SK-N-SH (cell line): Measurements from ENCODE around the gene CLSTN2. TPM values are rescaled to one million over a fixed set of nuclear protein-coding genes. Genes with fewer than 3 reads are reported as not detected.

Experiments used
- CTCF ChIA-PET: fragments of 300-600, 350-600 bp; formaldehyde crosslinking; extraction: SDS; loops from one replicate; lab custom pipeline; 2021; lab: Yijun Ruan, JAX
- POLR2A ChIA-PET: fragments of 350-600 bp; sonication (Branson Sonifier 250); formaldehyde crosslinking; extraction: SDS; loops from one replicate; lab custom pipeline; 2020; ENCODE audit warnings: antibody characterized with exemption, inconsistent platforms; lab: Yijun Ruan, JAX
- DNase-seq: peaks from one replicate; pipeline ENCODE4 v3.0.0; 2012
- H2AFZ ChIP-seq: fragments of 200-600 bp; sonication (generic); 2 replicates; pipeline ENCODE4 v1.8.1; 2016; ENCODE audit warnings: antibody characterized with exemption, mild to moderate bottlenecking, low read depth
- H3F3A ChIP-seq: fragments of 200-600 bp; sonication (generic); replicated peaks from 2 replicates; pipeline ENCODE3; 2016; ENCODE audit warnings: antibody characterized with exemption, mild to moderate bottlenecking; ENCODE audit not compliant: insufficient read depth
- H3K27ac ChIP-seq, 2 experiments: fragments of 200-500 bp in 1 of 2; fragments of 200-600 bp in 1 of 2; sonication (Bioruptor generic) in 1 of 2; sonication (generic), shearing (Covaris generic) in 1 of 2; 2 replicates each; pipeline versions ENCODE4 v1.5.1 to v1.6.1; 2014 to 2016; ENCODE audit warnings: low read depth in 2 of 2, inconsistent platforms in 1 of 2, low read length in 1 of 2, mild to moderate bottlenecking in 1 of 2, mixed read lengths in 1 of 2
- H3K27me3 ChIP-seq: fragments of 200-600 bp; sonication (generic), shearing (Covaris generic); 2 replicates; pipeline ENCODE4 v1.6.1; 2016; ENCODE audit warnings: mixed run types; ENCODE audit not compliant: insufficient read depth
- H3K36me3 ChIP-seq, 2 experiments: fragments of 200-500 bp in 1 of 2; fragments of 200-600 bp in 1 of 2; sonication (Bioruptor generic) in 1 of 2; sonication (generic) in 1 of 2; replicated peaks in 1 of 2; 2 replicates each; pipeline versions ENCODE3 to v1.5.1; 2014 to 2016; ENCODE audit warnings: low read length in 1 of 2, mild to moderate bottlenecking in 1 of 2; ENCODE audit not compliant: insufficient read depth in 2 of 2, control insufficient read depth in 1 of 2
- H3K4me1 ChIP-seq, 2 experiments: fragments of 200-500 bp in 1 of 2; fragments of 200-600 bp in 1 of 2; sonication (Bioruptor generic) in 1 of 2; sonication (generic), shearing (Covaris generic) in 1 of 2; 2 replicates each; pipeline versions ENCODE4 v1.5.1 to v1.6.1; 2014 to 2016; ENCODE audit warnings: low read depth in 1 of 2, low read length in 1 of 2, mixed run types in 1 of 2; ENCODE audit not compliant: insufficient read depth in 2 of 2, control insufficient read depth in 1 of 2
- H3K4me2 ChIP-seq: fragments of 200-600 bp; sonication (generic), shearing (Covaris generic); 2 replicates; pipeline ENCODE4 v1.6.1; 2017; ENCODE audit warnings: mixed run types
- H3K4me3 ChIP-seq, 2 experiments: fragments of 200-500 bp in 1 of 2; fragments of 200-600 bp in 1 of 2; sonication (Bioruptor generic) in 1 of 2; sonication (generic), shearing (Covaris generic) in 1 of 2; 2 replicates each; pipeline versions ENCODE4 v1.5.1 to v1.8.1; 2014 to 2016; ENCODE audit warnings: low read depth in 2 of 2, inconsistent platforms in 1 of 2, low read length in 1 of 2, mild to moderate bottlenecking in 1 of 2, mixed read lengths in 1 of 2, moderate library complexity in 1 of 2
- H3K79me2 ChIP-seq: fragments of 200-600 bp; sonication (generic); 2 replicates; pipeline ENCODE4 v1.8.1; 2017; ENCODE audit warnings: mild to moderate bottlenecking; ENCODE audit not compliant: insufficient read depth
- H3K9ac ChIP-seq: fragments of 200-600 bp; sonication (generic); 2 replicates; pipeline ENCODE4 v1.6.1; 2017; ENCODE audit warnings: mixed run types
- H3K9me2 ChIP-seq: fragments of 200-600 bp; sonication (generic); 2 replicates; pipeline ENCODE4 v1.6.1; 2017; ENCODE audit warnings: mixed run types
- H3K9me3 ChIP-seq: fragments of 200-600 bp; sonication (generic); 2 replicates; pipeline ENCODE4 v1.6.1; 2017; ENCODE audit warnings: mixed run types, mild to moderate bottlenecking, moderate library complexity
- H4K20me1 ChIP-seq: fragments of 200-600 bp; sonication (generic); 2 replicates; pipeline ENCODE4 v1.6.1; 2017; ENCODE audit warnings: mild to moderate bottlenecking, mixed run types; ENCODE audit not compliant: insufficient read depth
- CHD2 ChIP-seq: fragments of 150-350 bp; IDR thresholded peaks from 2 replicates; pipeline ENCODE4 v1.6.1; 2018; ENCODE audit warnings: low read length; ENCODE audit not compliant: partially characterized antibody
- EZH2phosphoT487 ChIP-seq: fragments of 200-600 bp; sonication (generic); IDR thresholded peaks from 2 replicates; pipeline ENCODE4 v1.6.1; 2017; ENCODE audit warnings: low read depth, mixed run types, mild to moderate bottlenecking, antibody characterized with exemption, moderate library complexity, borderline replicate concordance
- FOSL2 ChIP-seq: IDR thresholded peaks from 2 replicates; pipeline ENCODE4 v1.4.0; 2012; ENCODE audit warnings: low read depth, mild to moderate bottlenecking, moderate library complexity, borderline replicate concordance
- FOXJ3 ChIP-seq: sonication (generic); formaldehyde crosslinking; IDR thresholded peaks from 2 replicates; pipeline ENCODE4 v1.5.1; 2020; ENCODE audit warnings: mild to moderate bottlenecking, missing genetic modification reagents
- FOXM1 ChIP-seq: IDR thresholded peaks from 2 replicates; pipeline ENCODE4 v1.4.0; 2012; ENCODE audit warnings: low read depth, mild to moderate bottlenecking
- GATA2 ChIP-seq: sonication (generic); formaldehyde crosslinking; IDR thresholded peaks from 2 replicates; pipeline ENCODE4 v1.5.0; 2020; ENCODE audit warnings: mild to moderate bottlenecking, missing genetic modification reagents
- NFIC ChIP-seq: IDR thresholded peaks from 2 replicates; pipeline ENCODE4 v1.4.0; 2012; ENCODE audit warnings: borderline replicate concordance
- NRF1 ChIP-seq: IDR thresholded peaks from 2 replicates; pipeline ENCODE4 v1.6.1; 2012; ENCODE audit warnings: low read depth, mild to moderate bottlenecking, low read length
- RAD21 ChIP-seq: IDR thresholded peaks from 2 replicates; pipeline ENCODE4 v1.6.1; 2012; ENCODE audit warnings: mild to moderate bottlenecking, low read length
- RFX5 ChIP-seq: IDR thresholded peaks from 2 replicates; pipeline ENCODE4 v1.6.1; 2012; ENCODE audit warnings: mild to moderate bottlenecking, improper control_type of control experiment, low read length
- TAF1 ChIP-seq: IDR thresholded peaks from 2 replicates; pipeline ENCODE4 v1.6.1; 2012; ENCODE audit warnings: low read depth, mild to moderate bottlenecking, low read length, moderate library complexity, borderline replicate concordance
- TCF12 ChIP-seq: IDR thresholded peaks from 2 replicates; pipeline ENCODE4 v1.4.0; 2012
- WGBS: methylation state at CpG from one replicate; pipeline ENCODE4 v1.1.6; 2017; ENCODE audit warnings: low lambda C conversion rate; 5-methylcytosine and 5-hydroxymethylcytosine counted together
- polyA plus RNA-seq, 3 experiments: library from polyadenylated mRNA; depleted of rRNA; stranded (reverse); fragments of >200 nt; gene quantifications; 2 replicates each; pipeline ENCODE4 v1.2.3, GENCODE V29; 2012
- TF ChIP-seq, protein P1 (sequence below): IDR thresholded peaks from 2 replicates; pipeline ENCODE4 v1.4.0; 2012; ENCODE audit warnings: low read depth, borderline replicate concordance
- TF ChIP-seq, protein P2 (sequence below): IDR thresholded peaks from 2 replicates; pipeline ENCODE4 v1.6.1; 2012; ENCODE audit warnings: mild to moderate bottlenecking, low read depth, low read length, moderate library complexity
- TF ChIP-seq, protein P3 (sequence below): fragments of 200-600 bp; sonication (generic); IDR thresholded peaks from 2 replicates; pipeline ENCODE4 v1.6.1; 2017; ENCODE audit warnings: antibody characterized with exemption, mild to moderate bottlenecking, moderate library complexity

Gene CLSTN2
- polyA plus RNA-seq, 1 of the 3 experiments (the other 2 are of a cell fraction) = 0.02 TPM

DNA sequence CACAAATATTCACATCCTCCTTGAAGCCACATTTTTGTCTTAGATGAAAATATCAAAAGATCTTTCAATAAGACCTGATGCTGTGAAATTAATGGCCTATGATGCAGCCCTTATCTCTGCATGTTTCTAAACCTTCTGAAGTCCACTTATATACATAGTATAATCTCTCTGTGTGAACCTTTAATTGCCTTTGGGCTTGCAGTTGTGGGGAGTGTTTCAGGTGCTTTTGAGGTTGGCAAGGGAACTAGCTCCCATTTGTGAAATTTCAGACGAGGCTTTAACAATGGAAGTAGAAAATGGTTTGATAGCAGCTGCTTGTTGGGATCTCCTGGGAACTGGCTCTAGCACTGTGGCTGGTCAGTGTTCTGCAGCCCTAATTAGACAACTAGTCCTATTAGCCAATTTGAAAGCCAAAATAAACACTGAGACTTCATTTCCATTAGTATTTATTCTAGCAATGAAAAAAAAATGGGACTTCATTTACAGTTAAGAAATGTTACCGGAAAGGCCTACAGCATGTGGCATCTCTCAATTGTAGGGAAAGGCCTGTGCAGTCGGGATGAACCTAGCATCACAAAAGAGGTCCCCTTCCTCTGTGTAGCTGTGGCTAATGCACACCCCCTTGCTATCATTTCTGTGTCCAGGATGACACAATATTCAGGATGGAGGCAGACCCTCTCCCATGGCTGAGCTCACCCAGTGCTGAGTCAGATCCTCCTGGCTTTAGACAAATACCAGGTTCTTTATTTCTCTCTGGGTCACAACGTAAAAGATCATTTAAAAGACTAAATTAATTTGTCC, 602.1 kb downstream of the CLSTN2 start:
- Histone ChIP-seq H3K4me1 (no peaks in the 10 kb centered on the region), H3K4me2 (no peak overlapping the region), H3K9me3 (no peaks in the 10 kb centered on the region), H3K4me3 (no peak overlapping the region), H2AFZ (no peak overlapping the region), H3F3A (no peaks in the 10 kb centered on the region), H3K27ac (no peak overlapping the region), H3K27me3 (no peaks in the 10 kb centered on the region), H3K79me2 (no peaks in the 10 kb centered on the region), H3K9me2 (no peaks in the 10 kb centered on the region), H4K20me1 (no peaks in the 10 kb centered on the region), H3K9ac (no peak overlapping the region), H3K36me3 (no peaks in the 10 kb centered on the region)
- 11% methylated on average over 4 of the region's 4 CpGs for WGBS
- no peak for DNase-seq
- TF ChIP-seq NRF1 = no peak
- no peak for TF ChIP-seq FOXJ3 (CRISPR knock-in tag)
- TF ChIP-seq NFIC = no peak
- TF ChIP-seq, protein P1, sequence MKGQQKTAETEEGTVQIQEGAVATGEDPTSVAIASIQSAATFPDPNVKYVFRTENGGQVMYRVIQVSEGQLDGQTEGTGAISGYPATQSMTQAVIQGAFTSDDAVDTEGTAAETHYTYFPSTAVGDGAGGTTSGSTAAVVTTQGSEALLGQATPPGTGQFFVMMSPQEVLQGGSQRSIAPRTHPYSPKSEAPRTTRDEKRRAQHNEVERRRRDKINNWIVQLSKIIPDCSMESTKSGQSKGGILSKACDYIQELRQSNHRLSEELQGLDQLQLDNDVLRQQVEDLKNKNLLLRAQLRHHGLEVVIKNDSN = no peak
- POLR2A ChIA-PET = no interaction called here
- CTCF ChIA-PET = no interaction called here

DNA sequence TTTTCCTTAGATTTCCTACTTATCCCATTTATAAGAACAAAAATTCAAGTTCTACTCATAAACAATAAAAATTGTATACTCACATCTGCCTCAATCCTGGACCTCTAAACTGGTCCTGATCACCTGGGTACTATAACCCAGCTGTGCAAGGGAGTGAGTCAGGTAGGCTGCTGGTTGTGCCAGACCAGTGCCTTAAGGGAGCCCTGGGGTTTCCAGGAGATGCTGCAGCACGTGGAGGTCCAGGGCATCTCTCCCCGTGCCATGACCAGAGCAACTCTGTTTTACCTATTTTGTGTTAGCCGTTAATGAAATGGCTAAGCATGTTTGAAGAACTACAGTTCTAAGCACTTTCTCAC, 602.7 kb downstream of the CLSTN2 start:
- 14% methylated on average over 3 of the region's 3 CpGs for WGBS
- no peaks in the 10 kb centered on the region for H3K27me3 ChIP-seq
- no peak overlapping the region for H3K4me2 ChIP-seq
- no peaks in the 10 kb centered on the region for H3K4me1 ChIP-seq
- TF ChIP-seq EZH2phosphoT487 = no peak
- no peak for TF ChIP-seq FOXM1
- no peak for TF ChIP-seq RFX5
- TF ChIP-seq NFIC = no peak
- no peaks in the 10 kb centered on the region for H3F3A ChIP-seq
- H3K9ac ChIP-seq = no peak overlapping the region
- CTCF ChIA-PET = interaction anchor here (1.0 kb wide), 1 partner anchor 8 kb away, joined by 3 read pairs; no protein-coding TSS in a partner anchor
- H3K4me3 ChIP-seq = no peak overlapping the region
- no peaks in the 10 kb centered on the region for H4K20me1 ChIP-seq
- H3K9me3 ChIP-seq = no peaks in the 10 kb centered on the region
- DNase-seq = no peak
- no peak overlapping the region for H3K27ac ChIP-seq
- no peaks in the 10 kb centered on the region for H3K36me3 ChIP-seq
- H3K79me2 ChIP-seq = no peaks in the 10 kb centered on the region
- no peaks in the 10 kb centered on the region for H3K9me2 ChIP-seq
- POLR2A ChIA-PET = no interaction called here
- H2AFZ ChIP-seq = no peak overlapping the region

DNA sequence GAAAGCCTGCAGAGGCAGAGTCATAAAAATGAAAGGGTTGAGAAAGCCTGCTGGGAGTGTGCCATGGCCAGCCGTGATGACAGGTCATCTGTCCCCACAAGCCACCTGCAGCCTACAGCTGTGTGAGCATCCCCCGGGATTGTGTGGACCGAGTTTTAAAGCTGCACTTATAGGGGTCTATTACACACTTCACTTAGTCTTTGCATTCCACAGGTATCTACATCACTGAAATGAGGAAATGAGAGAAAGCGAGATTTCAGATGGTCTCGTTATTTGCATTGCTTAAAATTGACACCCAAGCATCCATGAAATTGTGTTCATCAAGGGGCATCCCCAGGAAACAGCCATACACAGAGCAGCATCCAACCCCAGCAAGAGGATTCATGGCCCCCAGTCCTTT, 605.3 kb downstream of the CLSTN2 start:
- Histone ChIP-seq H3K4me2 (no peak overlapping the region), H3K27ac (no peak overlapping the region), H3K9ac (no peak overlapping the region), H3K79me2 (no peaks in the 10 kb centered on the region), H2AFZ (no peak overlapping the region), H3F3A (no peaks in the 10 kb centered on the region), H3K9me3 (no peaks in the 10 kb centered on the region), H3K4me3 (no peak overlapping the region), H4K20me1 (no peaks in the 10 kb centered on the region), H3K36me3 (no peaks in the 10 kb centered on the region), H3K4me1 (no peaks in the 10 kb centered on the region), H3K27me3 (no peaks in the 10 kb centered on the region), H3K9me2 (no peaks in the 10 kb centered on the region)
- POLR2A ChIA-PET = no interaction called here
- DNase-seq = no peak
- 50% methylated on average over 5 of the region's 5 CpGs for WGBS
- TF ChIP-seq TCF12 (no peak), GATA2 (no peak), RFX5 (no peak), FOSL2 (no peak), TAF1 (no peak), CHD2 (no peak), RAD21 (no peak)
- TF ChIP-seq, protein P2, sequence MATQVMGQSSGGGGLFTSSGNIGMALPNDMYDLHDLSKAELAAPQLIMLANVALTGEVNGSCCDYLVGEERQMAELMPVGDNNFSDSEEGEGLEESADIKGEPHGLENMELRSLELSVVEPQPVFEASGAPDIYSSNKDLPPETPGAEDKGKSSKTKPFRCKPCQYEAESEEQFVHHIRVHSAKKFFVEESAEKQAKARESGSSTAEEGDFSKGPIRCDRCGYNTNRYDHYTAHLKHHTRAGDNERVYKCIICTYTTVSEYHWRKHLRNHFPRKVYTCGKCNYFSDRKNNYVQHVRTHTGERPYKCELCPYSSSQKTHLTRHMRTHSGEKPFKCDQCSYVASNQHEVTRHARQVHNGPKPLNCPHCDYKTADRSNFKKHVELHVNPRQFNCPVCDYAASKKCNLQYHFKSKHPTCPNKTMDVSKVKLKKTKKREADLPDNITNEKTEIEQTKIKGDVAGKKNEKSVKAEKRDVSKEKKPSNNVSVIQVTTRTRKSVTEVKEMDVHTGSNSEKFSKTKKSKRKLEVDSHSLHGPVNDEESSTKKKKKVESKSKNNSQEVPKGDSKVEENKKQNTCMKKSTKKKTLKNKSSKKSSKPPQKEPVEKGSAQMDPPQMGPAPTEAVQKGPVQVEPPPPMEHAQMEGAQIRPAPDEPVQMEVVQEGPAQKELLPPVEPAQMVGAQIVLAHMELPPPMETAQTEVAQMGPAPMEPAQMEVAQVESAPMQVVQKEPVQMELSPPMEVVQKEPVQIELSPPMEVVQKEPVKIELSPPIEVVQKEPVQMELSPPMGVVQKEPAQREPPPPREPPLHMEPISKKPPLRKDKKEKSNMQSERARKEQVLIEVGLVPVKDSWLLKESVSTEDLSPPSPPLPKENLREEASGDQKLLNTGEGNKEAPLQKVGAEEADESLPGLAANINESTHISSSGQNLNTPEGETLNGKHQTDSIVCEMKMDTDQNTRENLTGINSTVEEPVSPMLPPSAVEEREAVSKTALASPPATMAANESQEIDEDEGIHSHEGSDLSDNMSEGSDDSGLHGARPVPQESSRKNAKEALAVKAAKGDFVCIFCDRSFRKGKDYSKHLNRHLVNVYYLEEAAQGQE = no peak
- TF ChIP-seq, protein P3, sequence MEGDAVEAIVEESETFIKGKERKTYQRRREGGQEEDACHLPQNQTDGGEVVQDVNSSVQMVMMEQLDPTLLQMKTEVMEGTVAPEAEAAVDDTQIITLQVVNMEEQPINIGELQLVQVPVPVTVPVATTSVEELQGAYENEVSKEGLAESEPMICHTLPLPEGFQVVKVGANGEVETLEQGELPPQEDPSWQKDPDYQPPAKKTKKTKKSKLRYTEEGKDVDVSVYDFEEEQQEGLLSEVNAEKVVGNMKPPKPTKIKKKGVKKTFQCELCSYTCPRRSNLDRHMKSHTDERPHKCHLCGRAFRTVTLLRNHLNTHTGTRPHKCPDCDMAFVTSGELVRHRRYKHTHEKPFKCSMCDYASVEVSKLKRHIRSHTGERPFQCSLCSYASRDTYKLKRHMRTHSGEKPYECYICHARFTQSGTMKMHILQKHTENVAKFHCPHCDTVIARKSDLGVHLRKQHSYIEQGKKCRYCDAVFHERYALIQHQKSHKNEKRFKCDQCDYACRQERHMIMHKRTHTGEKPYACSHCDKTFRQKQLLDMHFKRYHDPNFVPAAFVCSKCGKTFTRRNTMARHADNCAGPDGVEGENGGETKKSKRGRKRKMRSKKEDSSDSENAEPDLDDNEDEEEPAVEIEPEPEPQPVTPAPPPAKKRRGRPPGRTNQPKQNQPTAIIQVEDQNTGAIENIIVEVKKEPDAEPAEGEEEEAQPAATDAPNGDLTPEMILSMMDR = no peak
- CTCF ChIA-PET = interaction anchor here (1.1 kb wide), 1 partner anchor 603 kb away, joined by 3 read pairs; no protein-coding TSS in a partner anchor
